ENCODE results near the gene GAB2. TPM values are rescaled to one million over a fixed set of nuclear protein-coding genes. Genes with fewer than 3 reads are reported as not detected.

Gene GAB2
- total RNA-seq, 4 donors from 2014 or later, result 8.1 to 18.1 (median 13.4) TPM

- intact Hi-C loops (cut with DNase I), result no loop called here
- no peaks in the 10 kb centered on the region for H3K36me3 ChIP-seq
- H3K4me3 ChIP-seq (replicated peaks in 1 of 3), result no peak overlapping the region
- 85 to 90% methylated on average over 7 of the region's 7 CpGs for WGBS, 2 donors
- H3K9me3 ChIP-seq, result no peaks in the 10 kb centered on the region
- no peaks in the 10 kb centered on the region for H3K4me1 ChIP-seq
- no peaks in the 10 kb centered on the region for H3K27me3 ChIP-seq
- no peak for DNase-seq
- no peak for TF ChIP-seq POLR2A (IDR thresholded peaks at IDR 0.05)
- TF ChIP-seq CTCF (IDR thresholded peaks at IDR 0.05), result no peak
- H3K27ac ChIP-seq, result no peak overlapping the region
Observed at GRCh38 chr11:78289552-78290292, 127.9 kb downstream of the GAB2 start.

GRCh38 chr11:78284260-78284659 is 133.4 kb downstream of the GAB2 start:
- TF ChIP-seq POLR2A (IDR thresholded peaks at IDR 0.05) (no peak), CTCF (IDR thresholded peaks at IDR 0.05) (no peak)
- Histone ChIP-seq H3K4me3 (replicated peaks in 1 of 3) (no peak overlapping the region), H3K27me3 (no peaks in the 10 kb centered on the region), H3K27ac (no peak overlapping the region), H3K9me3 (no peaks in the 10 kb centered on the region), H3K4me1 (peaks cover 0 to 3% of the 10 kb centered on the region in 2 donors), H3K36me3 (no peaks in the 10 kb centered on the region)
- intact Hi-C loops (cut with DNase I), result no loop called here
- 93 to 96% methylated on average over 5 of the region's 5 CpGs for WGBS, 2 donors
- DNase-seq, result no peak

- Histone ChIP-seq H3K4me1 (peaks cover 5 to 18% of the 10 kb centered on the region in 2 donors), H3K9me3 (no peaks in the 10 kb centered on the region), H3K36me3 (no peaks in the 10 kb centered on the region), H3K4me3 (replicated peaks in 1 of 3) (no peak overlapping the region), H3K27ac (no peak overlapping the region), H3K27me3 (no peaks in the 10 kb centered on the region)
- WGBS, 2 donors, result 96 to 97% methylated on average over 1 of the region's 1 CpG
- TF ChIP-seq POLR2A (IDR thresholded peaks at IDR 0.05) (no peak), CTCF (IDR thresholded peaks at IDR 0.05) (no peak)
- intact Hi-C loops (cut with DNase I), result no loop called here
- no peak for DNase-seq
Observed at GRCh38 chr11:78282821-78283220, 134.8 kb downstream of the GAB2 start.

- intact Hi-C loops (cut with DNase I), result no loop called here
- H3K36me3 ChIP-seq, result no peaks in the 10 kb centered on the region
- H3K27me3 ChIP-seq, result no peaks in the 10 kb centered on the region
- no peaks in the 10 kb centered on the region for H3K9me3 ChIP-seq
- no peak for DNase-seq
- H3K27ac ChIP-seq, result no peak overlapping the region
- TF ChIP-seq POLR2A (IDR thresholded peaks at IDR 0.05) (no peak), CTCF (IDR thresholded peaks at IDR 0.05) (no peak)
- no peak overlapping the region for H3K4me3 ChIP-seq (replicated peaks in 1 of 3)
- WGBS, 2 donors, result 89 to 96% methylated on average over 2 of the region's 2 CpGs
- H3K4me1 ChIP-seq, result peaks cover 15 to 29% of the 10 kb centered on the region in 2 donors
Observed at GRCh38 chr11:78281511-78281910, 136.1 kb downstream of the GAB2 start.

- no peaks in the 10 kb centered on the region for H3K27me3 ChIP-seq
- no peaks in the 10 kb centered on the region for H3K36me3 ChIP-seq
- TF ChIP-seq CTCF (IDR thresholded peaks at IDR 0.05) (no peak), POLR2A (IDR thresholded peaks at IDR 0.05) (no peak)
- H3K9me3 ChIP-seq, result no peaks in the 10 kb centered on the region
- no peak overlapping the region for H3K4me3 ChIP-seq (replicated peaks in 1 of 3)
- WGBS, 2 donors, result 33 to 58% methylated on average over 7 of the region's 7 CpGs
- peak; percentile 62 to 75 for DNase-seq
- H3K27ac ChIP-seq, result peak overlapping the region; percentile 47 to 82 (median 49)
- H3K4me1 ChIP-seq, result peaks cover 15 to 29% of the 10 kb centered on the region in 2 donors
- intact Hi-C loops (cut with DNase I), result no loop called here
Observed at GRCh38 chr11:78277314-78277994, 140.2 kb downstream of the GAB2 start.

All from thyroid gland (tissue), 4 donors.